ENCODE measurements around the gene ZNF74.
"Not testable (repeated sequence)": the region's sequence is repeated elsewhere in the genome, so short reads cannot be mapped to it uniquely, and the experiment has no call there.

Gene ZNF74

GRCh38 chr22:20450551-20450906 lies 56.6 kb downstream of the ZNF74 start:
- DNase-seq, result no peak

- not testable (repeated sequence) for DNase-seq
Observed at GRCh38 chr22:20451129-20451778, 57.3 kb downstream of the ZNF74 start.

GRCh38 chr22:20451920-20452319 lies 58.0 kb downstream of the ZNF74 start:
- no peak for DNase-seq

- no peak for DNase-seq
Observed at GRCh38 chr22:20453222-20453621, 59.3 kb downstream of the ZNF74 start.

GRCh38 chr22:20455709-20456063 lies 61.7 kb downstream of the ZNF74 start:
- DNase-seq, result no peak

GRCh38 chr22:20456064-20456721 lies 62.2 kb downstream of the ZNF74 start:
- peak; percentile 85 for DNase-seq

- DNase-seq, result no peak
Observed at GRCh38 chr22:20456722-20457076, 62.7 kb downstream of the ZNF74 start.

GRCh38 chr22:20457506-20458240 lies 63.7 kb downstream of the ZNF74 start:
- DNase-seq, result no peak
